ENCODE measurements around the gene TNFRSF13B.

- TF ChIP-seq POLR2A (IDR thresholded peaks at IDR 0.05), result no peak
- TF ChIP-seq, protein P1, sequence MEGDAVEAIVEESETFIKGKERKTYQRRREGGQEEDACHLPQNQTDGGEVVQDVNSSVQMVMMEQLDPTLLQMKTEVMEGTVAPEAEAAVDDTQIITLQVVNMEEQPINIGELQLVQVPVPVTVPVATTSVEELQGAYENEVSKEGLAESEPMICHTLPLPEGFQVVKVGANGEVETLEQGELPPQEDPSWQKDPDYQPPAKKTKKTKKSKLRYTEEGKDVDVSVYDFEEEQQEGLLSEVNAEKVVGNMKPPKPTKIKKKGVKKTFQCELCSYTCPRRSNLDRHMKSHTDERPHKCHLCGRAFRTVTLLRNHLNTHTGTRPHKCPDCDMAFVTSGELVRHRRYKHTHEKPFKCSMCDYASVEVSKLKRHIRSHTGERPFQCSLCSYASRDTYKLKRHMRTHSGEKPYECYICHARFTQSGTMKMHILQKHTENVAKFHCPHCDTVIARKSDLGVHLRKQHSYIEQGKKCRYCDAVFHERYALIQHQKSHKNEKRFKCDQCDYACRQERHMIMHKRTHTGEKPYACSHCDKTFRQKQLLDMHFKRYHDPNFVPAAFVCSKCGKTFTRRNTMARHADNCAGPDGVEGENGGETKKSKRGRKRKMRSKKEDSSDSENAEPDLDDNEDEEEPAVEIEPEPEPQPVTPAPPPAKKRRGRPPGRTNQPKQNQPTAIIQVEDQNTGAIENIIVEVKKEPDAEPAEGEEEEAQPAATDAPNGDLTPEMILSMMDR (IDR thresholded peaks at IDR 0.05), result no peak
Observed at GRCh38 chr17:16910341-16910740, 61.6 kb downstream of the TNFRSF13B start.

Measured in stomach (tissue), 4 donors.